GM19328 (cell line): Measurements from ENCODE around the gene OTP.

Experiments
- ATAC-seq: cut with Tn5 transposase; IDR thresholded peaks from one replicate; pipeline ENCODE4 v1.9.1; 2021; ENCODE audit warnings: mild to moderate bottlenecking, moderate library complexity; ENCODE audit not compliant: unreplicated experiment

Gene OTP

DNA sequence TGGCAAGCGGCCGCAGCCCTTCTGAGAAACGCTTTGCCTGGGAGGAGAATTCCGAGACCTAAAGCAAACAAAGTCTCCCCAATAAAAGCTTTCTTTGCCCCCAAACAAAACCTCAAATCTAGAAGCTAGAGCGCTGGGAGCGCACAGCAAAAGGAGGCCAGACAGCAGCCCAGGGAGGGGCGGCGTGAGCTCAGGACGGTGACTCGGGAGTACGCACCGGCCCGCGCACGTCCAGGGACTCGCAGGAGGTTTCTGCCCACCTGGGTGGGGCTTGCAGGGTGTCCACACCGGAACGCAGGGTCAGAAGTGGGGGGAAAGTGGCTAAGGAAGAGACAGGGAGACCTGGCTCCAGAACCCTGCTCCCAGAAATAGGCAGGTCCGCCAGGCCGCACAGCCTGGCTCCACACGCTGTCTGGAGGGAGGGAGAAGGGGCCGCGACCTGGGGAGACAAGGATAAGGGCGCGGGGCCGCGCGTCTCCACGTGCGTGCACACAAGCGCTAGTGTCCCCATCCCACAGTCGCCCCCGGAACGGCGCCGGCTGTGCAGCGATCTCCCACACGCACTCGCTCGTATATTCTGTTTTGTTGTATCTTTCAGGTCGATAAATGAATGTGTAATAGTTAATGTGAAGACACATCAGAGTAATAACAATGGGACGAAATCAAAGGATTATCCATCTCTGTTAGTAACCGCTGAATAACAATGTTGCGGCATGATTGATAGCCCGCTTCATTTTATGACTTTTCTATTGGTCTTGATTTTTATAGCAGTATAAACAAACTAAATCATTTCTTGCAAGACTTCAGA, 2.3 kb upstream of the OTP start:
- ATAC-seq: no peak

GRCh38 chr5:77638763-77639671, 504 bp upstream of the OTP start:
- ATAC-seq: no peak

DNA sequence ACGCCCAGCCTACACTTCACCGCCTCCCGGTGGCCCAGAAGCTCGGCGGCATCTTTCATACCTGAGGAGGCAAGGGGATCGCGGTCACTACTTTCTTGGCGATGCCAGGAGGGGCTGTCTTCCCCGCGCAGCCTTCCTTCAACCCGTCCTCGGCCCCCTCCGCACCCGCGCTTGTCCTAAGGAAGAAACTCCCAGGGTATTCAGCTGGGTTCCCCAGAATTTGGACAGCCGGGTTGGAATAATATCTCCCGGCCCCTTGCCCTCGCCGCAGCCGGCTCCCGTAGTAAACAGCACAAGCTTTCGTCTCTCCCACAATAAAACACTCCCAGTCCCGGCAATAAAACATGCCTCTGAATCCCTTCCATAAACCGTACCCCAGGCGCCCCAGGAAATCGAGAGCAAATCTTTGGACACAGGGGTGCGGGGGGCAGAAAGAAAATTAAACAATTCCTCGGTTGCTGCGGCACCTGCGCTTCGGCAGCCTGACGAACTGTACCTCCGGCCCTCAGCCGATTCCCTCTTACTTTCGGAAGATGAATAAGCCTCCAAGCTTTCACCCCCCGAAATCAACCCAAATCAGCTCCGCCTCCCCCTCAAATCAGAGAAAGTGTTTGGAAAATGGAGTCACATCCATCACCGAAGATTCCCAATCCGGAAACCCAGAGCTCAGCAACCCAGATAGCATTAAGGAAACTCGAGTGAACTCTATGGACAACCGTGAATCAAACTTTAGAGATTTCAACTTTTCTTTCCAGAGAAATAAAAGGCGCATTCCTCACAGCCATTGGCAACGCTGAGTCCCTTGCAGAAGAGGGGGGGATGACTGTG, 1.1 kb downstream of the OTP start:
- ATAC-seq: no peak

DNA sequence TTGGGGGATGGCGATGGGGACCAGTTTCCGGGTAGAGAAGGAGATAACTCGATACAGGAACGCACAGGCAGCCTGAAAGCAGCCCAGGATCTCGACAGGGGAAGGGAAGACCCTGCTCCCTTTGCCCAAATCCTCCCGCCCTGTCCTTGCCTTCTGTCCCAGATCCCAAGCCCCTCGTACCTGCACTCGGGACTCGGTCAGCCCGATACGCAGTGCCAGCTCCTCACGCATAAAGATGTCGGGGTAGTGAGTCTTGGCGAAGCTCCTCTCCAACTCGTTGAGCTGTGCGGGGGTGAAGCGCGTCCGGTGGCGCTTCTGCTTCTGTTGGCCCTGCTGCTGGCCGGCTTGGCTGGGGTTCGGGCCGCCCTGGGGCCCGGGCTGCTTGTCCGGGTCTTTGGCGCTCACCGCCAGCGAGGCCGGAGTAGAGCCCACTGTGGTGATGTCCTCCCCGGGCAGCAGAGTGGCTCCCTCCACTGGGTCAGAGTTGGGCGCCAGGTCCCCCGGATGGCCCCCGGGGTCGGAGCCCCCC, 1.8 kb downstream of the OTP start:
- no peak for ATAC-seq

GRCh38 chr5:77635917-77636640, 2.4 kb downstream of the OTP start:
- ATAC-seq: no peak

- no peak for ATAC-seq
Measured at GRCh38 chr5:77635067-77635916, 3.2 kb downstream of the OTP start.

DNA sequence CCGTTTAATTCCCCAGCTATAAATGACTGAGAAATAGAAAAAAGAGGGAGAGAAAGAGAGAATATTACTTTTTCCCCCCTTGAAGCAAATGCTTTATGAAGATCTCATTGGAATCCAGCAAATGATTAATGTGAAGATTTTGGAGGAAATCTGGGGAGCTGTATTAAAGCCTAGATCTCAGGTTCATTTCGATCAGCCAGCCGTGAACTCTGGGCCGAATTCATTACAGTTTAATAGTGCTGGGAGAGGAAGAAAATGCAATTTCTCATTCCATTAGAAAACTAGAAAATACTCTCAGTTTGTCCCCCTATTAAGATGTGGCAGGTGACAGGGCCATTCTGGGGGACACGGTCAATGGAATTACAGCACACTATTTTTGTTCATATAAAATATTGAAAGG, 4.8 kb downstream of the OTP start:
- ATAC-seq: no peak

GRCh38 chr5:77633207-77633675, 5.3 kb downstream of the OTP start:
- ATAC-seq: no peak

- no peak for ATAC-seq
Measured at GRCh38 chr5:77632526-77633206, 5.8 kb downstream of the OTP start.

- peak; percentile 83 for ATAC-seq
Measured at GRCh38 chr5:77630114-77630680, 8.3 kb downstream of the OTP start.

- ATAC-seq: no peak
Measured at GRCh38 chr5:77629509-77630113, 8.9 kb downstream of the OTP start.

DNA sequence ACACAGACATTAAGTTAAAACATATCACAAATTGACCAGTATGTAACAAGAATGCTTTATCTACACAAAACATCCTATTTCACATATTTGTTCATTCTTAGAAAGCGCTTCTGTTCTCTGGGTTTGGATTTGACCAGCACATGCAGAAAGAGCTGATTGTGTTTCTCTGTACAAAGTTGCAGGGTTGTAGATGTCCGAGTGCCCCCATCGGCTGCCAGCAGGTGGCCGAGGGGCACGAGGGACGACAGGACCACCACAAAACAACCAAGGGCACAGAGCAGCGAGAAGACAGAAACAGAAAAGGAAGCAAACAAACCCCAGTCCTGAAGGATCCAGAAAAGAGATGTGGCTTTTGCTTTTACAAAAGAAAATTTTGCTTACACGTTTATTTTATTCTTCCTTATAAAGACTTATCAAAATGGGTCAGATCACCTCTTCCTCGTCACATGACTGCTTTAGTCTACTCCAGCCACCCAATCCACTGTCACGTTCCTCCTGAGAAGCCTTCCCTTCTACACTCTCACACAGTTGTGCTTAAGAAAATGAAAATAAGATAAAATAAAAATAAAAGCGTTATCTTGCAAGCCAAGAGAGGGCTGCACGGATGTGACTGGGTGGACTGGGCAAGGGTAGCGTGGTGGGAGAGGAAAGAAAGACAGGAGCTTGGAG, 9.5 kb downstream of the OTP start:
- ATAC-seq: no peak

GRCh38 chr5:77627869-77628674, 10.4 kb downstream of the OTP start:
- no peak for ATAC-seq

DNA sequence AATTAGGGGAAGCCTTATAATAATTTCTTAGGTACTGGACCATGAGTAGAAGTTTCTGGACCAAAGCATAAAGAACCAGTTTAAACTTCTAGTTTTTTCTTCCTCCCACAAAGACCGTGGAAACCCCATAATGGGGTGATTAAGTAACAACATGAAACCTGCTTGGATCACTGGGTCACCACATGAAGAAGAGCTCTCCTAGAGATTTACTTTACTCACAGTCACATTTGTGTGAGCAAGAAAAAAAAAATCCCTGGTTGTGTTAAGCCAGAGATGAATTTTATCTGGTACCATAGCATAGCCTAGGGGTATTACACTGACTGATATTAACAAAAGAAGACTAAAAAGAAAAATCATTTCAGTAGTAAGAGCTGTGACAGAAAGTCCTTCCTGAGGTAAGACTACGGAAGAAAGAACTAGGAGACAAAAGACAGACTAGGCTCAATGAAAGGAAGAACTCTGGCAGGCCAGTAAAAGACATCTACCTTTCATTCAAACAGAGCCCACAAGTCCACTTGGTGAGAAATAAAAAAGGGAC, 15.2 kb downstream of the OTP start:
- no peak for ATAC-seq

GRCh38 chr5:77621440-77621839, 17.1 kb downstream of the OTP start:
- no peak for ATAC-seq

GRCh38 chr5:77620405-77620804, 18.1 kb downstream of the OTP start:
- ATAC-seq: no peak
